Mononuclear cell (primary cell): ENCODE data around the gene MAP1S. TPM values are rescaled to one million over a fixed set of nuclear protein-coding genes. Genes with fewer than 3 reads are reported as not detected.
A peak's percentile ranks its signal among the peaks of the same experiment; 100 is the strongest.

Source experiments
- H3K27me3 ChIP-seq: 2 replicates; pipeline ENCODE4 v1.6.0; 2011; ENCODE audit warnings: low read length, control low read depth; ENCODE audit not compliant: insufficient read depth
- H3K4me1 ChIP-seq: 2 replicates; pipeline ENCODE4 v1.5.1; 2011; ENCODE audit warnings: mild to moderate bottlenecking, low read length, control low read depth; ENCODE audit not compliant: insufficient read depth
- H3K4me3 ChIP-seq: 2 replicates; pipeline ENCODE4 v1.5.1; 2011; ENCODE audit warnings: mild to moderate bottlenecking, low read length, moderate library complexity
- H3K9me3 ChIP-seq: 2 replicates; pipeline ENCODE4 v1.5.1; 2011; ENCODE audit warnings: low read depth, mild to moderate bottlenecking, control low read depth, low read length
- total RNA-seq: library from RNA; depleted of rRNA; stranded (reverse); fragments of >200 nt; gene quantifications from one replicate; pipeline ENCODE4 v1.2.3, GENCODE V29; 2012

MAP1S gene
- total RNA-seq: 18.8 TPM

- H3K27me3 ChIP-seq: no peaks in the 10 kb centered on the region
- H3K4me3 ChIP-seq: peak within 1 kb of the TSS; percentile 67
- H3K4me1 ChIP-seq: peaks cover 56% of the 10 kb centered on the region
- H3K9me3 ChIP-seq: no peaks in the 10 kb centered on the region
Measured at GRCh38 chr19:17718947-17719711, at the start of gene MAP1S. Gene MAP1S (plus strand): TSS chr19:17719480. CDS start chr19:17719503, 23 bp downstream.

DNA sequence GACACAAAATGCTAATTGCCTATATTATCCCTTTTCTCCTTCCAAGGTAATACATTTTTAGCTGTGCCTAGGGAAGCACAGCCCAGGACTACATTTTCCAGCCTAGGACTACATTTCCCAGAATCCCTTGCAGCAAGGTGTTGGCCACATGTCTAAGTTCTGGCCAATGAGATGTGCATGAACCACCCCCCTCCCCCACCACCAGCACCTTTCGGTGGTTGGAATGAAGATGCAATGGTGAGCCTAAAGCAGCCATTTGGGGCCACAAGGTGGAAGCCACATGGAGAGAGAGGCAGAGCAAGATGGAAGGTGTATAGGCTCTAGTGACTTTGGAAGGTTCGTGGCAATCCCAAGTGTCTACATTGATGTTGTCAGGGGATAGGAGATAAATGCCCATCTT, 47.4 kb upstream of the MAP1S start:
- H3K4me3 ChIP-seq: no peak overlapping the region
- no peaks in the 10 kb centered on the region for H3K9me3 ChIP-seq
- no peaks in the 10 kb centered on the region for H3K27me3 ChIP-seq
- H3K4me1 ChIP-seq: no peaks in the 10 kb centered on the region

DNA sequence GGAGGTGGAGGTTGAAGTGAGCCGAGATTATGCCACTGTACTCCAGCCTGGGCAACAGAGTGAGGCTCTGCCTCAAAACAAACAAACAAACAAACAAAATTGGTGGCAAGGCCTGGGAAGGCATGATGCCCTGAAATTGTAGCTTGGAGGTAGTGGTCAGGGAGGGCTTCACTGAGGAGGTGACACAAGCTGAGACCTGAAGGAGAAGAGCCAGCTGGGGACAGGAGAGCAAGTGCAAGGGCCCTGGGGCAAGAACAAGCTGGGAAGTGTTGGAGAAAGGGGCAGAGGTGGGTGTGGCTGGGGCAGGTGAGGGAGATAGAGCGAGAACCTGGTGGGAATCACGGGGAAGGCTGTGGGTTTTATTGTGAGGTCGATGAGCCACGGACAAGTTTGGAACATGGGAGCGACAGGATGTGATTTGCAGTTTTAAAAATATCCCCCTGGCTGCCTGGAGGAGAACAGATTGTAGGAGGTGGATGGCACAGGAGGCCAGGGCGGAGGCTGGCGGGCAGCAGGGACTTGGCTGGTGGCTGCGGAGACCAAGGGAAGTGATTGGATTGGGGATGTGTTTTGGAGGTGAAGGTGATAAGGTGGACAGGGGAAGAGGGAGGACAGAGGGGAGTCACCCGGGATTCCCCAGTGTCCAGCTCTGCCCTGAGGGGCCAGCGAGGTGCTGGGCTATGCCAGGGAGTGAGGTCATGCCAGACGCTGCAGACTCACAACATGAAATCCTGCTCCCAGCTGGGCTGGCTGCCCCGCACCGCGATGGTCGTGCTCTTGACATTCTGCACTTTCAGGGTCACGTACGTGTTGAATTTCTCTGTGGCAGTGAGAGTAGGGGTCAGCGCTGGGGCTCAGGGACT, 45.1 kb upstream of the MAP1S start:
- H3K9me3 ChIP-seq: no peaks in the 10 kb centered on the region
- no peaks in the 10 kb centered on the region for H3K27me3 ChIP-seq
- H3K4me1 ChIP-seq: no peaks in the 10 kb centered on the region
- no peak overlapping the region for H3K4me3 ChIP-seq

DNA sequence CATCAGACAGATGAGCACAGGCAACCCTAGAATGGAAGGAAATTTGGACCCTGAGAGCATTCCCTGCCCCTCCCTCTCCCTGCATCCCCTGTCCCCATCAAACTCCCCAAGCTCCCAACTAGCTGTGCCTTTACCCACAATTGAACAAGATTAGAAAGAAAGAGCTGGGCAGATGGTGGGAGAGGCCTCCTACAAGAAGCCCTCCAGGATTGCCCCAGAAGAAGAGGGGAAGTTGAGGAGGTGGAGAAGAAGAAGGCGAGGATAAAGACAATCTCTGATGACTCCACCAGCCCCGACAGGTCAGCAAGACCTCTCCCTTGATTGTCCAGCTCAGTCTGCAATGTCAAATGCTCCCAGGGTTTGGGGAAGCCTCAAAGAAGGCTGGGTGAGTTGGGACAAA, 43.0 kb upstream of the MAP1S start:
- Histone ChIP-seq H3K9me3 (no peaks in the 10 kb centered on the region), H3K4me1 (peaks cover 7% of the 10 kb centered on the region), H3K27me3 (peaks cover 11% of the 10 kb centered on the region), H3K4me3 (no peak overlapping the region)

GRCh38 chr19:17677002-17677401, 42.3 kb upstream of the MAP1S start:
- Histone ChIP-seq H3K4me1 (peaks cover 7% of the 10 kb centered on the region), H3K27me3 (peaks cover 15% of the 10 kb centered on the region), H3K4me3 (no peak overlapping the region), H3K9me3 (no peaks in the 10 kb centered on the region)

- Histone ChIP-seq H3K4me3 (no peak overlapping the region), H3K4me1 (peaks cover 7% of the 10 kb centered on the region), H3K27me3 (peaks cover 18% of the 10 kb centered on the region), H3K9me3 (no peaks in the 10 kb centered on the region)
Measured at GRCh38 chr19:17678836-17679235, 40.4 kb upstream of the MAP1S start.

GRCh38 chr19:17679526-17680229, 39.6 kb upstream of the MAP1S start:
- H3K4me3 ChIP-seq: no peak overlapping the region

GRCh38 chr19:17680230-17680722, 39.0 kb upstream of the MAP1S start:
- peaks cover 31% of the 10 kb centered on the region for H3K27me3 ChIP-seq
- no peak overlapping the region for H3K4me3 ChIP-seq
- H3K4me1 ChIP-seq: peaks cover 7% of the 10 kb centered on the region
- no peaks in the 10 kb centered on the region for H3K9me3 ChIP-seq

More at GRCh38 chr19:17679526-17680229, 39.6 kb upstream of the MAP1S start:
- Histone ChIP-seq H3K9me3 (no peaks in the 10 kb centered on the region), H3K27me3 (peaks cover 26% of the 10 kb centered on the region), H3K4me1 (peaks cover 7% of the 10 kb centered on the region)

DNA sequence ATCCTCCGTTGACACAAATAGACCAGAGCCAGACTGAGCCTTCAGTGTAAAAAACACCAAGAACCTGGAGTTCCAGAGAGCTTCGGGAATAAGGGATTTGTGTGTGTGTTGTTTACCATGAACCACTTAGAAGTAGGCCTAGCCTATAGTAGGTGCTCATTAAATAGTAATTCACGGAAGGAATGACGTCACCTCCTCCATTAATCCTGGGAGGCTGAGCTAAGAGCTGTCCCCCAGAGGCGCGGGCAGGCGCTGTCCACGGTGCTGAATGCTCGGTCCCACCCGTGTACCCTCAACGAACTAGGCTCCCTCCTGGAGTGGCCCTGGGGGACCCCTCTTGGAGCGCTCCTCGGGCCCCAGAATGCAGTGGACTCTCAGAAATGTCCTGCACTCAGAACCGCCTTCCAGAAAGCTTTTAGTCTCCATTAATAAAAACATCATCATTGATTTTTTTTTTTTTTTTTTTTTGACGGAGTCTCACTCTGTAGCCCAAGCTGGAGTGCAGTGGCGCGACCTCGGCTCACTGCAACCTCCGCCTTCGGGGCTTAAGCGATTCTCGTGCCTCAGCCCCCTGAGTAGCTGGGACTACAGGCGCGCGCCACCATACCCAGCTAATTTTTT, 37.7 kb upstream of the MAP1S start:
- Histone ChIP-seq H3K4me1 (peaks cover 10% of the 10 kb centered on the region), H3K9me3 (no peaks in the 10 kb centered on the region), H3K27me3 (peaks cover 40% of the 10 kb centered on the region), H3K4me3 (no peak overlapping the region)

- H3K4me1 ChIP-seq: peaks cover 10% of the 10 kb centered on the region
- peaks cover 46% of the 10 kb centered on the region for H3K27me3 ChIP-seq
- no peak overlapping the region for H3K4me3 ChIP-seq
- no peaks in the 10 kb centered on the region for H3K9me3 ChIP-seq
Measured at GRCh38 chr19:17682273-17682672, 37.0 kb upstream of the MAP1S start.

- no peaks in the 10 kb centered on the region for H3K9me3 ChIP-seq
- H3K4me3 ChIP-seq: no peak overlapping the region
- H3K27me3 ChIP-seq: peaks cover 54% of the 10 kb centered on the region
- H3K4me1 ChIP-seq: peaks cover 18% of the 10 kb centered on the region
Measured at GRCh38 chr19:17683078-17683477, 36.2 kb upstream of the MAP1S start.

- H3K4me3 ChIP-seq: no peak overlapping the region
- H3K27me3 ChIP-seq: peaks cover 62% of the 10 kb centered on the region
- H3K4me1 ChIP-seq: peaks cover 19% of the 10 kb centered on the region
- no peaks in the 10 kb centered on the region for H3K9me3 ChIP-seq
Measured at GRCh38 chr19:17684256-17684655, 35.0 kb upstream of the MAP1S start.

- H3K9me3 ChIP-seq: no peaks in the 10 kb centered on the region
- peaks cover 12% of the 10 kb centered on the region for H3K4me1 ChIP-seq
- peaks cover 61% of the 10 kb centered on the region for H3K27me3 ChIP-seq
- H3K4me3 ChIP-seq: no peak overlapping the region
Measured at GRCh38 chr19:17685451-17686022, 33.7 kb upstream of the MAP1S start.

DNA sequence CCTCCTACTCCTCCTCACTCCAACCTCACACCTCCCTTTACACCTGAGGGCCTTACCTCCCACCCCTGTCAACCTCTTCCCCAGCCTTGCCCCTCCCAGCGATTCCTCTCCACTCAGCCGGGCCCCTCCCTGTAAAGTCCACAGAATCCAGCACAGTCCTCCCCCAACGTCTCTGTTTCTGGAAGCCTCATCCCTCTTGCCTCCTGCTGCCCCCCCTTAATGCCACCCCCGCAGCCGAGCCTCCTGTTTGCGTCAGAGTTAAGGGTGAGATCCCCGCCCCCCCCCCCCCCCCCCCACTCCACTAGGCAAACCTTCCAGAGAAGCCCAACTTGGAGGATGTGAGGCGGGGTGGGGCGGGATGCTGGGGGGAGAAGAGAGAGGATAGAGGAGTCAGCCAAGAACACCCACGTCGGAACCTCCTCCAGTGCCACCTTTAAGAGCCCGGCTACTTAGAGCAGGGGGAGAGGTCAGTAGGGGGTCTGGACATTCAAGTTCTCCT, 33.2 kb upstream of the MAP1S start:
- peaks cover 58% of the 10 kb centered on the region for H3K27me3 ChIP-seq
- peaks cover 12% of the 10 kb centered on the region for H3K4me1 ChIP-seq
- no peak overlapping the region for H3K4me3 ChIP-seq
- no peaks in the 10 kb centered on the region for H3K9me3 ChIP-seq
